GM23338 (cell line): Measurements from ENCODE around the gene NTN3. TPM values are rescaled to one million over a fixed set of nuclear protein-coding genes. Genes with fewer than 3 reads are reported as not detected.

Experiments
- ATAC-seq: fragments of 200-7000 bp; cut with Tn5 transposase; 3 replicates; pipeline ENCODE4 v1.9.1; 2020
- DNase-seq: peaks from one replicate; pipeline ENCODE4 v3.0.0-alpha.2; 2015; ENCODE audit warnings: low spot score
- H2AFZ ChIP-seq: fragments of 200-600 bp; sonication (generic); 2 replicates; pipeline ENCODE4 v1.8.0; 2016; ENCODE audit warnings: antibody characterized with exemption, mild to moderate bottlenecking, moderate library complexity
- H3F3A ChIP-seq: fragments of 200-600 bp; sonication (generic); replicated peaks from 2 replicates; pipeline ENCODE4 v1.8.0; 2017; ENCODE audit warnings: antibody characterized with exemption, mixed run types, low read depth
- H3K27ac ChIP-seq: fragments of 200-600 bp; sonication (generic); 2 replicates; pipeline ENCODE4 v1.6.1; 2016; ENCODE audit warnings: low read depth
- H3K27me3 ChIP-seq: fragments of 200-600 bp; sonication (generic); 2 replicates; pipeline ENCODE4 v1.8.0; 2016; ENCODE audit warnings: mild to moderate bottlenecking, mixed run types, moderate library complexity; ENCODE audit not compliant: insufficient read depth
- H3K36me3 ChIP-seq: fragments of 200-600 bp; sonication (generic); 2 replicates; pipeline ENCODE4 v1.8.0; 2016; ENCODE audit warnings: mild to moderate bottlenecking; ENCODE audit not compliant: insufficient read depth
- H3K4me1 ChIP-seq: fragments of 200-600 bp; sonication (generic); 2 replicates; pipeline ENCODE4 v1.8.0; 2016; ENCODE audit warnings: mild to moderate bottlenecking, moderate library complexity; ENCODE audit not compliant: insufficient read depth
- H3K4me2 ChIP-seq: fragments of 200-600 bp; sonication (generic); 2 replicates; pipeline ENCODE4 v1.7.1; 2017; ENCODE audit warnings: mixed run types
- H3K4me3 ChIP-seq: fragments of 200-600 bp; sonication (generic); 2 replicates; pipeline ENCODE4 v1.6.1; 2016; ENCODE audit warnings: mixed run types
- H3K79me2 ChIP-seq: fragments of 200-600 bp; sonication (generic); replicated peaks from 2 replicates; pipeline ENCODE4 v1.8.0; 2017; ENCODE audit warnings: mild to moderate bottlenecking; ENCODE audit not compliant: insufficient read depth
- H3K9me2 ChIP-seq: fragments of 200-600 bp; sonication (generic); 2 replicates; pipeline ENCODE4 v1.8.0; 2017; ENCODE audit not compliant: insufficient read depth
- H4K20me1 ChIP-seq: fragments of 200-600 bp; sonication (generic); replicated peaks from 2 replicates; pipeline ENCODE4 v1.8.0; 2017; ENCODE audit warnings: mild to moderate bottlenecking; ENCODE audit not compliant: insufficient read depth
- H3K27ac Mint-ChIP-seq: 2 replicates; pipeline ENCODE4 v1.8.0; 2020; ENCODE audit warnings: inconsistent platforms, mild to moderate bottlenecking, moderate library complexity, mixed read lengths
- H3K27me3 Mint-ChIP-seq: 3 replicates; pipeline ENCODE4 v1.8.0; 2022; ENCODE audit warnings: low read depth, mild to moderate bottlenecking, moderate library complexity, mixed read lengths, inconsistent platforms; ENCODE audit not compliant: insufficient read depth, poor library complexity
- H3K36me3 Mint-ChIP-seq: 3 replicates; pipeline ENCODE4 v1.8.0; 2021; ENCODE audit warnings: low read depth, mild to moderate bottlenecking, inconsistent platforms, moderate library complexity, mixed read lengths
- H3K4me1 Mint-ChIP-seq: 3 replicates; pipeline ENCODE4 v1.8.0; 2020; ENCODE audit warnings: mild to moderate bottlenecking, inconsistent platforms, mixed read lengths
- H3K4me3 Mint-ChIP-seq: 3 replicates; pipeline ENCODE4 v1.8.0; 2021; ENCODE audit warnings: moderate library complexity, mild to moderate bottlenecking, inconsistent platforms, mixed read lengths
- H3K9me3 Mint-ChIP-seq: 3 replicates; pipeline ENCODE4 v1.8.0; 2020; ENCODE audit warnings: moderate library complexity, mild to moderate bottlenecking, inconsistent platforms, mixed read lengths
- CREB1 ChIP-seq: fragments of 250-450 bp; sonication (Bioruptor Pico); IDR thresholded peaks from 2 replicates; pipeline ENCODE4 v1.5.0; 2020; ENCODE audit warnings: low read depth, mild to moderate bottlenecking, moderate library complexity
- EZH2 ChIP-seq: fragments of 200-600 bp; sonication (generic); IDR thresholded peaks from one replicate; pipeline ENCODE4 v1.8.0; 2017; ENCODE audit warnings: antibody characterized with exemption, mild to moderate bottlenecking, low read depth; ENCODE audit not compliant: unreplicated experiment
- POLR2AphosphoS5 ChIP-seq: IDR thresholded peaks from 2 replicates; pipeline ENCODE4 v1.6.1; 2016; ENCODE audit warnings: antibody characterized with exemption, low read depth
- ZNF462 ChIP-seq: fragments of 250-450 bp; sonication (Bioruptor Pico); IDR thresholded peaks from 2 replicates; pipeline ENCODE4 v1.5.0; 2020; ENCODE audit warnings: mild to moderate bottlenecking, moderate library complexity
- polyA plus RNA-seq: library from polyadenylated mRNA; unstranded; fragments of >200 nt; fragmentation: Nextera tagmentation; extraction: Ambion mirVana; gene quantifications from 2 replicates; pipeline ENCODE4 v1.2.1, GENCODE V29; 2016
- total RNA-seq: library from RNA; depleted of rRNA; stranded (reverse); fragments of >200 nt; shearing (Covaris generic); gene quantifications from 2 replicates; pipeline ENCODE4 v1.2.3, GENCODE V29; 2014
- TF ChIP-seq, protein P1 (sequence below): IDR thresholded peaks from one replicate; pipeline ENCODE4 v1.6.1; 2018; ENCODE audit warnings: antibody characterized with exemption; ENCODE audit not compliant: unreplicated experiment
- TF ChIP-seq, protein P2 (sequence below): IDR thresholded peaks from 2 replicates; pipeline ENCODE4 v1.6.1; 2016; ENCODE audit warnings: antibody characterized with exemption

Gene NTN3
- total and polyA plus RNA-seq, 2 experiments from 2014 or later, result 0.10 to 1.7 TPM

DNA sequence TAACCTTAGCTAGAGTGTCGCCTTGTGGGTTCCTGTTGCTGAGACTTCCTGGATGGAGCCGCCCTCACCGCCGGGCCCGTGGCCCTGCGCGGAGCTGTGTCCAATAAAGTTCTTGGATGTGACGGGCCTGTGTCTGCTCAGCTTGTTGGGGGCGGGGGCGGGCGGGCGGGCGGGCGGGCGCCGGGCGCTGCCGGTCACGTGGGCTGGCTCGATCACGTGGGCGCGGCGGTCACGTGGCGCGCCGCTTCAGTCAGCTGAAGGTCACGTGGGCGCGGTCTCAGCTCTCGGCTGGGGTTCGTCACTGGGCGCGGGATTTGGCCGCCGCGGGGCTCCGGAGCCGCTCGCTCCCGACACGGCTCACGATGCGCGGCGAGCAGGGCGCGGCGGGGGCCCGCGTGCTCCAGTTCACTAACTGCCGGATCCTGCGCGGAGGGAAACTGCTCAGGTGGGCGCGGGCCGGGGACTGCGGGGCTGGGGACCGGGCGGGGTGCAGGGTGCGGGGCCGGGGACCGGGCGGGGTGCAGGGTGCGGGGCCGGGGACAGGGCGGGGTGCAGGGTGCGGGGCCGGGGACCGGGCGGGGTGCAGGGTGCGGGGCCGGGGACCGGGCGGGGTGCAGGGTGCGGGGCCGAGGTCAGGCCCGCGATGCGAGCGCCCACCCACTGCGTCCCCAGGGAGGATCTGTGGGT lies 49.1 kb downstream of the NTN3 start, which contains the start of gene AMDHD2:
TSS of gene AMDHD2 (plus strand) at position 275 of the 687 bp plus-strand sequence. CDS start at position 363, 88 bp downstream.
- H3K27me3 Mint-ChIP-seq, result peaks cover 19% of the 10 kb centered on the region
- H3K4me1 Mint-ChIP-seq, result peaks cover 38% of the 10 kb centered on the region
- H3K36me3 Mint-ChIP-seq, result peaks cover 33% of the 10 kb centered on the region
- TF ChIP-seq POLR2AphosphoS5 (peak; percentile 74), CREB1 (CRISPR knock-in tag) (peak; percentile 75), EZH2 (no peak)
- TF ChIP-seq, protein P1, sequence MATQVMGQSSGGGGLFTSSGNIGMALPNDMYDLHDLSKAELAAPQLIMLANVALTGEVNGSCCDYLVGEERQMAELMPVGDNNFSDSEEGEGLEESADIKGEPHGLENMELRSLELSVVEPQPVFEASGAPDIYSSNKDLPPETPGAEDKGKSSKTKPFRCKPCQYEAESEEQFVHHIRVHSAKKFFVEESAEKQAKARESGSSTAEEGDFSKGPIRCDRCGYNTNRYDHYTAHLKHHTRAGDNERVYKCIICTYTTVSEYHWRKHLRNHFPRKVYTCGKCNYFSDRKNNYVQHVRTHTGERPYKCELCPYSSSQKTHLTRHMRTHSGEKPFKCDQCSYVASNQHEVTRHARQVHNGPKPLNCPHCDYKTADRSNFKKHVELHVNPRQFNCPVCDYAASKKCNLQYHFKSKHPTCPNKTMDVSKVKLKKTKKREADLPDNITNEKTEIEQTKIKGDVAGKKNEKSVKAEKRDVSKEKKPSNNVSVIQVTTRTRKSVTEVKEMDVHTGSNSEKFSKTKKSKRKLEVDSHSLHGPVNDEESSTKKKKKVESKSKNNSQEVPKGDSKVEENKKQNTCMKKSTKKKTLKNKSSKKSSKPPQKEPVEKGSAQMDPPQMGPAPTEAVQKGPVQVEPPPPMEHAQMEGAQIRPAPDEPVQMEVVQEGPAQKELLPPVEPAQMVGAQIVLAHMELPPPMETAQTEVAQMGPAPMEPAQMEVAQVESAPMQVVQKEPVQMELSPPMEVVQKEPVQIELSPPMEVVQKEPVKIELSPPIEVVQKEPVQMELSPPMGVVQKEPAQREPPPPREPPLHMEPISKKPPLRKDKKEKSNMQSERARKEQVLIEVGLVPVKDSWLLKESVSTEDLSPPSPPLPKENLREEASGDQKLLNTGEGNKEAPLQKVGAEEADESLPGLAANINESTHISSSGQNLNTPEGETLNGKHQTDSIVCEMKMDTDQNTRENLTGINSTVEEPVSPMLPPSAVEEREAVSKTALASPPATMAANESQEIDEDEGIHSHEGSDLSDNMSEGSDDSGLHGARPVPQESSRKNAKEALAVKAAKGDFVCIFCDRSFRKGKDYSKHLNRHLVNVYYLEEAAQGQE, result no peak
- TF ChIP-seq, protein P2, sequence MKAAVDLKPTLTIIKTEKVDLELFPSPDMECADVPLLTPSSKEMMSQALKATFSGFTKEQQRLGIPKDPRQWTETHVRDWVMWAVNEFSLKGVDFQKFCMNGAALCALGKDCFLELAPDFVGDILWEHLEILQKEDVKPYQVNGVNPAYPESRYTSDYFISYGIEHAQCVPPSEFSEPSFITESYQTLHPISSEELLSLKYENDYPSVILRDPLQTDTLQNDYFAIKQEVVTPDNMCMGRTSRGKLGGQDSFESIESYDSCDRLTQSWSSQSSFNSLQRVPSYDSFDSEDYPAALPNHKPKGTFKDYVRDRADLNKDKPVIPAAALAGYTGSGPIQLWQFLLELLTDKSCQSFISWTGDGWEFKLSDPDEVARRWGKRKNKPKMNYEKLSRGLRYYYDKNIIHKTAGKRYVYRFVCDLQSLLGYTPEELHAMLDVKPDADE, result 0 out of 2 replicates have a peak, but pooled peaks have one; percentile 32
- Histone ChIP-seq H3K4me1 (peaks cover 4% of the 10 kb centered on the region; the same call in 1 of the 2 replicates), H3K36me3 (no peaks in the 10 kb centered on the region; the same call in 1 of the 2 replicates), H3F3A (peaks cover 19% of the 10 kb centered on the region; the same call in 1 of the 2 replicates), H2AFZ (no peak within 1 kb of the TSS), H3K9me2 (no peaks in the 10 kb centered on the region), H4K20me1 (peaks cover 27% of the 10 kb centered on the region), H3K4me3 (peak within 1 kb of the TSS; percentile 71), H3K79me2 (peaks cover 52% of the 10 kb centered on the region), H3K27ac (0 out of 2 replicates have a peak within 1 kb of the TSS, but pooled peaks have one; percentile 45), H3K4me2 (peak within 1 kb of the TSS; percentile 84), H3K27me3 (no peaks in the 10 kb centered on the region)
- peak within 1 kb of the TSS; percentile 93 for H3K27ac Mint-ChIP-seq
- H3K4me3 Mint-ChIP-seq, result peak within 1 kb of the TSS; percentile 82
- peak; percentile 47 for ATAC-seq
- DNase-seq, result peak; percentile 97
- H3K9me3 Mint-ChIP-seq, result no peaks in the 10 kb centered on the region; the same call in 2 of the 3 replicates

DNA sequence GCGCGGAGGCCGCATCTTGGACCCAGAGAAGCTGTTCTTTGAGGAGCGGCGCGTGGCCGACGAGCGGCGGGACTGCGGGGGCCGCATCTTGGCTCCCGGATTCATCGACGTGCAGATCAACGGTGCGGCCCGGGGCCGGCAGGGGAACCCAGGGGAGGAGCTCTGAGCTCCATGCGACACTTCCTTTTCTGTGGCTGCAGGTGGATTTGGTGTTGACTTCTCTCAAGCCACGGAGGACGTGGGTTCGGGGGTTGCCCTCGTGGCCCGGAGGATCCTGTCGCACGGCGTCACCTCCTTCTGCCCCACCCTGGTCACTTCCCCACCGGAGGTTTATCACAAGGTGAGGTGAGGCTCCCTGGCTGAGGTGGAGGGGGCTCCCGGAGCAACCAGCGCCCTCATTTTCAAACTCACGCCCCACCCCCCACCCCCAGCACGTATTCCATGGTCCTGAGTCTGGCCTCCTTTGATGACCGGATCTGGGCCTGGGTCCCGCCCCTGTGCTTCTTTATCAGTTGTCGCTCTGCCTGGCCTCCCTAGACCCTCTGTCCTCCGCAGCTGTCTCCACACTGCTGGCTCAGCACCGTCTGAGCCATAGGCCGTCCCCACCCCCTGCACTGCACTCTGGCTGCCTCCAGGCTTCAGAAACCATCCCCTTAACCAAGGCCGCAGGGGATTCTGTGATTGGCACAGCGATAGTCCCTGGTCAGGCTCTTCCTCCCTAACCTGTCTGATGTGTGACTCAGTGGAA lies 49.9 kb downstream of the NTN3 start:
- Histone ChIP-seq H3K27me3 (no peaks in the 10 kb centered on the region), H3K4me3 (peak overlapping the region; percentile 71), H3K36me3 (no peaks in the 10 kb centered on the region; the same call in 1 of the 2 replicates), H3K4me1 (0 out of 2 replicates have a peak, but pooled peaks cover 3% of the 10 kb centered on the region), H3K4me2 (peak overlapping the region; percentile 84), H3K9me2 (no peaks in the 10 kb centered on the region), H3F3A (peaks cover 19% of the 10 kb centered on the region; the same call in 1 of the 2 replicates), H2AFZ (no peak overlapping the region), H4K20me1 (peaks cover 20% of the 10 kb centered on the region), H3K27ac (no peak overlapping the region), H3K79me2 (peaks cover 45% of the 10 kb centered on the region)
- Mint-ChIP-seq H3K4me1 (peaks cover 31% of the 10 kb centered on the region), H3K36me3 (peaks cover 33% of the 10 kb centered on the region), H3K27me3 (peaks cover 18% of the 10 kb centered on the region), H3K27ac (peak overlapping the region; percentile 92), H3K9me3 (no peaks in the 10 kb centered on the region; the same call in 2 of the 3 replicates), H3K4me3 (peak overlapping the region; percentile 82)
- peak; percentile 60 for DNase-seq
- ATAC-seq, result peak; percentile 59
- no peak for TF ChIP-seq ZNF462 (CRISPR knock-in tag)
